Measurements from ENCODE around the gene WDR54. TPM values are rescaled to one million over a fixed set of nuclear protein-coding genes. Genes with fewer than 3 reads are reported as not detected.

Gene WDR54
- polyA plus RNA-seq, 1 donor (not counting 4 experiments of a cell fraction or from before 2014, with no cell fraction given), result 35.2 TPM

GRCh38 chr2:74471332-74472065, 50.0 kb downstream of the WDR54 start:
- H3K9me1 ChIP-seq (ENCODE audit: control insufficient read depth, extremely low read depth, insufficient read depth, low read length), result no peaks in the 10 kb centered on the region
- dilution Hi-C loops (cut with MboI; ENCODE audit: extremely low pct_ligation_motif_present, low sequenced_read_pairs), result no loop called here
- H3K79me2 ChIP-seq (ENCODE audit: control insufficient read depth, insufficient read depth, low read length), result no peaks in the 10 kb centered on the region
- peak overlapping the region; percentile 93 for H3K9ac ChIP-seq (ENCODE audit: control insufficient read depth, extremely low read depth, insufficient read depth, low read length)
- DNase-seq (ENCODE audit: low read depth, low spot score) (no peak), FAIRE-seq (no peak)
- TF ChIP-seq CTCF (optimal IDR thresholded peaks at IDR 0.05 in 1 of 3, IDR thresholded peaks at IDR 0.05 in 1 of 3, conservative IDR thresholded peaks at IDR 0.05 in 1 of 3; ENCODE audit: extremely low read depth in 1 of 3, insufficient read depth in 2 of 3, low read length in 3 of 3) (no peak), EZH2 (IDR thresholded peaks at IDR 0.05; ENCODE audit: low read length) (no peak)
- no peaks in the 10 kb centered on the region for H3K9me3 ChIP-seq (ENCODE audit: control insufficient read depth, low read depth, low read length)
- peak overlapping the region; percentile 97 for H3K4me2 ChIP-seq (ENCODE audit: control insufficient read depth, extremely low read depth, insufficient read depth, low read depth, low read length)
- H4K20me1 ChIP-seq (ENCODE audit: control insufficient read depth, extremely low read depth, insufficient read depth, low read length), result no peaks in the 10 kb centered on the region
- H3K36me3 ChIP-seq (ENCODE audit: control insufficient read depth in 2 of 2, extremely low read depth in 1 of 2, insufficient read depth in 2 of 2, low read length in 2 of 2), result peaks cover 11 to 12% of the 10 kb centered on the region in 2 experiments
- H3K27me3 ChIP-seq (ENCODE audit: control insufficient read depth, extremely low read depth, insufficient read depth, low read length), result no peaks in the 10 kb centered on the region
- H3K4me3 ChIP-seq (ENCODE audit: control insufficient read depth in 2 of 3, extremely low read depth in 1 of 3, insufficient read depth in 2 of 3, low read depth in 1 of 3, low read length in 3 of 3), result peak overlapping the region; percentile 67 to 99 (median 75)
- H3K27ac ChIP-seq (ENCODE audit: control insufficient read depth, insufficient read depth, low read length), result peak overlapping the region; percentile 89
- H3K4me1 ChIP-seq (ENCODE audit: control insufficient read depth, extremely low read depth, insufficient read depth, low read length), result peaks cover 9% of the 10 kb centered on the region
- H2AFZ ChIP-seq (ENCODE audit: control insufficient read depth, low read length), result peak overlapping the region; percentile 95

- Histone ChIP-seq H3K4me2 (ENCODE audit: control insufficient read depth, extremely low read depth, insufficient read depth, low read depth, low read length) (peak within 1 kb of the TSS; percentile 97), H3K9ac (ENCODE audit: control insufficient read depth, extremely low read depth, insufficient read depth, low read length) (peak within 1 kb of the TSS; percentile 93), H4K20me1 (ENCODE audit: control insufficient read depth, extremely low read depth, insufficient read depth, low read length) (no peaks in the 10 kb centered on the region), H3K36me3 (ENCODE audit: control insufficient read depth in 2 of 2, extremely low read depth in 1 of 2, insufficient read depth in 2 of 2, low read length in 2 of 2) (peaks cover 11 to 12% of the 10 kb centered on the region in 2 experiments), H3K9me3 (ENCODE audit: control insufficient read depth, low read depth, low read length) (no peaks in the 10 kb centered on the region), H3K27me3 (ENCODE audit: control insufficient read depth, extremely low read depth, insufficient read depth, low read length) (no peaks in the 10 kb centered on the region), H3K9me1 (ENCODE audit: control insufficient read depth, extremely low read depth, insufficient read depth, low read length) (no peaks in the 10 kb centered on the region), H3K79me2 (ENCODE audit: control insufficient read depth, insufficient read depth, low read length) (no peaks in the 10 kb centered on the region), H3K4me1 (ENCODE audit: control insufficient read depth, extremely low read depth, insufficient read depth, low read length) (peaks cover 9% of the 10 kb centered on the region), H2AFZ (ENCODE audit: control insufficient read depth, low read length) (peak within 1 kb of the TSS; percentile 95), H3K4me3 (ENCODE audit: control insufficient read depth in 2 of 3, extremely low read depth in 1 of 3, insufficient read depth in 2 of 3, low read depth in 1 of 3, low read length in 3 of 3) (peak within 1 kb of the TSS; percentile 67 to 99 (median 75)), H3K27ac (ENCODE audit: control insufficient read depth, insufficient read depth, low read length) (peak within 1 kb of the TSS; percentile 89)
- FAIRE-seq (no peak), DNase-seq (ENCODE audit: low read depth, low spot score) (no peak)
- dilution Hi-C loops (cut with MboI; ENCODE audit: extremely low pct_ligation_motif_present, low sequenced_read_pairs), result no loop called here
- TF ChIP-seq CTCF (optimal IDR thresholded peaks at IDR 0.05 in 1 of 3, IDR thresholded peaks at IDR 0.05 in 1 of 3, conservative IDR thresholded peaks at IDR 0.05 in 1 of 3; ENCODE audit: extremely low read depth in 1 of 3, insufficient read depth in 2 of 3, low read length in 3 of 3), result no peak
- TF ChIP-seq EZH2 (IDR thresholded peaks at IDR 0.05; ENCODE audit: low read length), result no peak
These were observed 50.8 kb downstream of the WDR54 start, which contains the start of gene MRPL53 for GRCh38 chr2:74472086-74472944. MRPL53 (minus strand) TSS chr2:74472680; CDS start chr2:74472660, 20 bp downstream.
